H1 (cell line): ENCODE measurements around the gene NRXN2.

Experiments
- JUN ChIP-seq: IDR thresholded peaks from 2 replicates; pipeline ENCODE4 v1.6.1; 2011; ENCODE audit warnings: low read depth, mild to moderate bottlenecking, improper control_type of control experiment, low read length
- MAX ChIP-seq: IDR thresholded peaks from 2 replicates; pipeline ENCODE4 v1.6.1; 2012; ENCODE audit warnings: inconsistent platforms
- PHF8 ChIP-seq: fragments of 200-600 bp; sonication (generic); conservative IDR thresholded peaks from 2 replicates; pipeline ENCODE4 v1.7.1; 2012; ENCODE audit warnings: low read depth, mild to moderate bottlenecking, inconsistent platforms, low read length, moderate library complexity
- POLR2AphosphoS5 ChIP-seq: IDR thresholded peaks from 2 replicates; pipeline ENCODE4 v1.6.1; 2011; ENCODE audit warnings: low read depth, low read length
- RXRA ChIP-seq: IDR thresholded peaks from 2 replicates; pipeline ENCODE4 v1.6.1; 2011; ENCODE audit warnings: low read depth, mild to moderate bottlenecking, low read length, moderate library complexity; ENCODE audit not compliant: insufficient read depth
- SIRT6 ChIP-seq: IDR thresholded peaks from one replicate; pipeline ENCODE4 v1.7.1; 2012; ENCODE audit warnings: low read length, inconsistent platforms
- TF ChIP-seq, protein P1 (sequence below): IDR thresholded peaks from 2 replicates; pipeline ENCODE4 v1.6.1; 2012; ENCODE audit warnings: low read length, inconsistent platforms
- TF ChIP-seq, protein P2 (sequence below), 3 experiments: IDR thresholded peaks; 1 replicate in 2 of 3; 2 replicates in 1 of 3; pipeline versions ENCODE4 v1.5.1 to v1.6.1; 2011; ENCODE audit warnings: low read length in 3 of 3, mild to moderate bottlenecking in 3 of 3, inconsistent platforms in 2 of 3, low read depth in 1 of 3, moderate library complexity in 1 of 3; ENCODE audit not compliant: insufficient read depth in 1 of 3; ENCODE audit errors: control extremely low read depth in 1 of 3

DNA sequence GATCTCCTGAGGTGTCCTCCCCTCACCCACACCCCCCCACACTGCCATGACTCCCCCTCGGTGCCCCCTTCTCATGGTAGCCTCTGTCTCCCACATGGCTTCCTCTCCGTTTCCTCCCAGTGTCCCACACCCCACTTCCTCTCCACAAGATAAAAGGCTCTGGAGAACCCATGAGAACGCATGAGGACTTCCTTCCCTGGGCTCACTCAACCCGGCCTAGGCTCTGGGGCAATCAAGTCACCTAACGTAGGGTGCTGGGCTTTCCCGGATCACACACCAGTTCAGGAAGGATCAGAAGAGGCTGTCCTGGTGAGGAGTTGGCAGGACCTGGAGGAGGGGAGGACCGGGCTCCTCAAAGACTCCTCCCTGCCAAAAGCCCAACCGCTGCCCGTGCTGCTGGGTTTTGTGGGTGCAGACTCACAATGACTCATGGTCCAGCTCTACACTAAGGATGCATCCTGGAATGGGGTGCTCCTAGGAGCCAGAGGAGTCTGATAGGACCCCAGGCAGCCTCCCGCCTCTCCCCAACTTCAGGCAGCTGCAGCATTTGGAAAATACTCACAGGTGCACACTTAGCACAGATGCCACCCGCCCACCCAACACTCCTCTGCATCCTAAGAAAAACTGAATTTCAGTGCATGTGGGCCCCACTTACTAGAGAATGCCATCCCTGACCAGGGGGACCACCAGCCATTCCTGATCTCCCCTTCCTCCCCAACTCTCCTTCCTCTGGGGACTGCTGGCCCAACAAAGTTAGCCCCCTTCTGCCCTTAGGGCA is 110.9 kb downstream of the NRXN2 start:
- TF ChIP-seq POLR2AphosphoS5 (no peak), JUN (no peak), MAX (no peak), SIRT6 (no peak), PHF8 (no peak), RXRA (no peak)
- TF ChIP-seq, protein P1, sequence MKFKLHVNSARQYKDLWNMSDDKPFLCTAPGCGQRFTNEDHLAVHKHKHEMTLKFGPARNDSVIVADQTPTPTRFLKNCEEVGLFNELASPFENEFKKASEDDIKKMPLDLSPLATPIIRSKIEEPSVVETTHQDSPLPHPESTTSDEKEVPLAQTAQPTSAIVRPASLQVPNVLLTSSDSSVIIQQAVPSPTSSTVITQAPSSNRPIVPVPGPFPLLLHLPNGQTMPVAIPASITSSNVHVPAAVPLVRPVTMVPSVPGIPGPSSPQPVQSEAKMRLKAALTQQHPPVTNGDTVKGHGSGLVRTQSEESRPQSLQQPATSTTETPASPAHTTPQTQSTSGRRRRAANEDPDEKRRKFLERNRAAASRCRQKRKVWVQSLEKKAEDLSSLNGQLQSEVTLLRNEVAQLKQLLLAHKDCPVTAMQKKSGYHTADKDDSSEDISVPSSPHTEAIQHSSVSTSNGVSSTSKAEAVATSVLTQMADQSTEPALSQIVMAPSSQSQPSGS = no peak
- TF ChIP-seq, protein P2, sequence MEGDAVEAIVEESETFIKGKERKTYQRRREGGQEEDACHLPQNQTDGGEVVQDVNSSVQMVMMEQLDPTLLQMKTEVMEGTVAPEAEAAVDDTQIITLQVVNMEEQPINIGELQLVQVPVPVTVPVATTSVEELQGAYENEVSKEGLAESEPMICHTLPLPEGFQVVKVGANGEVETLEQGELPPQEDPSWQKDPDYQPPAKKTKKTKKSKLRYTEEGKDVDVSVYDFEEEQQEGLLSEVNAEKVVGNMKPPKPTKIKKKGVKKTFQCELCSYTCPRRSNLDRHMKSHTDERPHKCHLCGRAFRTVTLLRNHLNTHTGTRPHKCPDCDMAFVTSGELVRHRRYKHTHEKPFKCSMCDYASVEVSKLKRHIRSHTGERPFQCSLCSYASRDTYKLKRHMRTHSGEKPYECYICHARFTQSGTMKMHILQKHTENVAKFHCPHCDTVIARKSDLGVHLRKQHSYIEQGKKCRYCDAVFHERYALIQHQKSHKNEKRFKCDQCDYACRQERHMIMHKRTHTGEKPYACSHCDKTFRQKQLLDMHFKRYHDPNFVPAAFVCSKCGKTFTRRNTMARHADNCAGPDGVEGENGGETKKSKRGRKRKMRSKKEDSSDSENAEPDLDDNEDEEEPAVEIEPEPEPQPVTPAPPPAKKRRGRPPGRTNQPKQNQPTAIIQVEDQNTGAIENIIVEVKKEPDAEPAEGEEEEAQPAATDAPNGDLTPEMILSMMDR (IDR thresholded peaks at IDR 0.05; ENCODE audit: control extremely low read depth in 1 of 3, insufficient read depth in 1 of 3, low read depth in 1 of 3, low read length in 3 of 3) = no peak
